ENCODE results near the gene DNAJC11.
A peak's percentile ranks its signal among the peaks of the same experiment; 100 is the strongest.
"Not testable (repeated sequence)": the region's sequence is repeated elsewhere in the genome, so short reads cannot be mapped to it uniquely, and the experiment has no call there.

The DNAJC11 gene

GRCh38 chr1:6651909-6652308 lies 49.7 kb downstream of the DNAJC11 start:
- no peak for DNase-seq

GRCh38 chr1:6648556-6648955 lies 53.1 kb downstream of the DNAJC11 start:
- no peak for DNase-seq

GRCh38 chr1:6646499-6647148 lies 55.0 kb downstream of the DNAJC11 start:
- no peak for DNase-seq

GRCh38 chr1:6645018-6645417 lies 56.6 kb downstream of the DNAJC11 start:
- DNase-seq: no peak

GRCh38 chr1:6640867-6641266 lies 60.7 kb downstream of the DNAJC11 start:
- not testable (repeated sequence) for DNase-seq

GRCh38 chr1:6638226-6638625 lies 63.4 kb downstream of the DNAJC11 start:
- DNase-seq: no peak

- no peak for DNase-seq
These were observed 63.8 kb downstream of the DNAJC11 start for GRCh38 chr1:6637770-6638169.

- not testable (repeated sequence) for DNase-seq
These were observed 64.8 kb downstream of the DNAJC11 start for GRCh38 chr1:6636778-6637177.

GRCh38 chr1:6635910-6636760 lies 65.5 kb downstream of the DNAJC11 start:
- DNase-seq: no peak

- no peak for DNase-seq
These were observed 66.3 kb downstream of the DNAJC11 start for GRCh38 chr1:6635161-6635909.

GRCh38 chr1:6634371-6635052 lies 67.1 kb downstream of the DNAJC11 start:
- no peak for DNase-seq

GRCh38 chr1:6632588-6633514 lies 68.8 kb downstream of the DNAJC11 start:
- no peak for DNase-seq

GRCh38 chr1:6631058-6631457 lies 70.6 kb downstream of the DNAJC11 start:
- DNase-seq: no peak

GRCh38 chr1:6630027-6630426 lies 71.6 kb downstream of the DNAJC11 start:
- no peak for DNase-seq

- no peak for DNase-seq
These were observed 72.6 kb downstream of the DNAJC11 start for GRCh38 chr1:6628971-6629479.

- DNase-seq: no peak
These were observed 73.6 kb downstream of the DNAJC11 start for GRCh38 chr1:6627841-6628545.

GRCh38 chr1:6627031-6627430 lies 74.6 kb downstream of the DNAJC11 start:
- DNase-seq: no peak

GRCh38 chr1:6625584-6626149 lies 75.9 kb downstream of the DNAJC11 start:
- DNase-seq: no peak

GRCh38 chr1:6624710-6625583 lies 76.7 kb downstream of the DNAJC11 start, which contains the start of gene THAP3:
THAP3 (plus strand) TSS chr1:6624868; CDS start chr1:6625219, 351 bp downstream.
- DNase-seq: peak; percentile 16
